Neural progenitor cell (in vitro differentiated cells): ENCODE data around the gene SAA4.

Experiments
- EZH2 ChIP-seq: fragments of 200-600 bp; sonication (generic); IDR thresholded peaks from 2 replicates; pipeline ENCODE4 v1.6.1; 2017; ENCODE audit warnings: antibody characterized with exemption, mild to moderate bottlenecking, moderate library complexity
- EZH2phosphoT487 ChIP-seq: fragments of 200-600 bp; sonication (generic); IDR thresholded peaks from 2 replicates; pipeline ENCODE4 v1.6.1; 2017; ENCODE audit warnings: antibody characterized with exemption

- no peak for TF ChIP-seq EZH2phosphoT487
- TF ChIP-seq EZH2: no peak
Measured at GRCh38 chr11:18225913-18226312, 10.7 kb downstream of the SAA4 start.
